HG03159 (cell line): ENCODE data around the gene C18orf63.
"Not testable (repeated sequence)": the region's sequence is repeated elsewhere in the genome, so short reads cannot be mapped to it uniquely, and the experiment has no call there.

ENCODE experiments used
- ATAC-seq: cut with Tn5 transposase; IDR thresholded peaks from one replicate; pipeline ENCODE4 v1.9.1; 2021; ENCODE audit warnings: mild to moderate bottlenecking, moderate library complexity; ENCODE audit not compliant: unreplicated experiment

Gene C18orf63

GRCh38 chr18:74286106-74286855, 29.4 kb upstream of the C18orf63 start:
- ATAC-seq = no peak

- no peak for ATAC-seq
Observed at GRCh38 chr18:74286856-74287255, 28.8 kb upstream of the C18orf63 start.

DNA sequence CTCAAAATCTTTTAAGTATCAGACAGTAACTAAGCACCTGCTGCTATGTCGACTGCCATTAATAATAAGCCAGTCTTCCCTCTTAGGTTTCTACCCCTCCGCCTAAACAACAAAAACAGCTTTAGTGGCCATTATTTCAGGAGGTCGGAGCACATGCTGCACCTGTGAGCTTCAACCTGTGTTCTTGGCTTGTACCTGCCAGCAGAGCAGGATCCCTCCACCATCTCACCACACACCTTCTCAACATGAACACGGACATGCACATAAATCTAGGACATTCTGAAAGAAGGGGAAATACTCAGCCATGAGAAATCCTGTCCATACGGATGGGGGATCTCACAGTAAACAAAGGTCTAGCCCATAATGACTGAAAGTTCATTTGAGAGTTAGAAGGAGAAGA, 27.6 kb upstream of the C18orf63 start:
- ATAC-seq = no peak

- ATAC-seq = no peak
Observed at GRCh38 chr18:74288730-74289129, 26.9 kb upstream of the C18orf63 start.

GRCh38 chr18:74289137-74289536, 26.5 kb upstream of the C18orf63 start:
- no peak for ATAC-seq

- ATAC-seq = no peak
Observed at GRCh38 chr18:74290021-74290420, 25.6 kb upstream of the C18orf63 start.

- no peak for ATAC-seq
Observed at GRCh38 chr18:74290794-74291471, 24.7 kb upstream of the C18orf63 start.

DNA sequence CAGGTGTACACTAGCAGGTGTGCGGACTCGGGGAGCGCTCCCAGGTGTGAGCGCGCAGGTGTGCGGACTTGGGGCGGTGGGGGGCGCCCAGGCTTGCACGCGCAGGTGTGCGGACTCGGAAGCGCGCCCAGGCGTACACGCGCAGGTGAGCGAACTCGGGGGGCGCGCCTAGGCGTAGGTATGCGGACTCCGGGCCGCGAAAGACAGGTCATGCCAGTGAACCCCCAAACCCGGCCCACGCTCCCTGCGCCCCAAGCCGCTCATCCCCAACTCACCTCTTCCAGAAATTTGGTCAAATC, 24.2 kb upstream of the C18orf63 start:
- ATAC-seq = no peak

DNA sequence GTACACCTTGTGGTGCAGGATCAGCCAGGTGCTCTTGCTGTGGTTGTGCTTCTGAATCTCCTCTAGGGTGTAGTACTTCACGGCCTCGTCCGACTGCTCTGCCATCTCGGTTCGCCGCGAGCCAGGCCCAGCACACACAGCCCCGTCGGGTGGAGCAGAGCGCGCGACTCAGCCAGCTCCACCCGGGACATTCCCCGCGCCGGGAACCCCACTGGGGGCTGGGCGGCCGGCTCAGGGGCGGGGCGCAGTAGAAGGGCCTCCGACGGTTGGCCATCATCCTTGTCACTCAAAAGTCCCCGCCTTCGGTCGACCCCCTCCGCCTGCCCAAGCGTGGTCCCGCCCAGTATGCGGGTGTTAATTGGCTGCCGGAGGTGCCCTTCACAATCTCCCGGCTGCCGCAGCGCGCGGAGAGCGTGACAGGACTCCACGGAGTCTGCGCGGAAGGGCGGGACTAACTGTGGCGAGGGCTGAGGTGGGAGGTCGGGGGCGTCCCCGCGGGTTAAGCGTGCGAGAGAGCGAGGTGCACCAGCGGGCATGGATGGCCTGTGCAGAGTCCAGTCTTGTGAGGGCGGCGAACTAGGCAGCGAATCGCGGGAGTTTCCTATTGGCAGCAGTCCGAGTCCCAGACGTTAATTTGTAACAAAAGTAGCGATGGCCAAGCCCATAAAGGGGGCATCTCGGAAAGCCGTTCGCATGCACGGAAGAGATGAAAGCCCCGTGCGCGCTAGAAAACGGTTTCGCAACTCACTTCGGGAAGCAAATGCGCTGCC, 23.7 kb upstream of the C18orf63 start, which contains the start of gene CYB5A:
CYB5A (minus strand) TSS at position 193 of the 770 bp plus-strand sequence; CDS start at position 105, 88 bp downstream.
- peak; percentile 100 for ATAC-seq

- no peak for ATAC-seq
Observed at GRCh38 chr18:74292541-74292858, 23.1 kb upstream of the C18orf63 start.

GRCh38 chr18:74292982-74293381, 22.7 kb upstream of the C18orf63 start:
- not testable (repeated sequence) for ATAC-seq

GRCh38 chr18:74294526-74294925, 21.1 kb upstream of the C18orf63 start:
- no peak for ATAC-seq

GRCh38 chr18:74299162-74299561, 16.5 kb upstream of the C18orf63 start:
- no peak for ATAC-seq

DNA sequence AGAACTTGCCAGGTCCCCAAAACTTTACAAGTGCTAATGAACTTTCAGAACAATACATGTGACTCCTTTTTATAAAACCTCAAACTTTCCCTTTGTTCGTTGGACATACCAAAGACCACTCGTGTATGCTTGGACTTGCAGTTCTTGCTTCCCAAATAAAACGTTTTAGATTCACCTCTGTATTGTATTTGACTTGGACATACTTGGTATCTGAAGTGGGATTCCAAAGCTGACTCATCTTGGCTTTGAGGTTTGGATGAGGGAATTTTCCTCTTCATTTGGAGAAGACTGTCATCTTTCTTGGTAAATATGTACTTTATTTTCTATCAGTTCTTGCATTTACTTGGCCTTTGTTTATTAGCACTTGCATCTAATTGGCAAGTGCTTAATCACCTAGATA, 15.9 kb upstream of the C18orf63 start:
- ATAC-seq = no peak

- ATAC-seq = no peak
Observed at GRCh38 chr18:74303306-74303705, 12.3 kb upstream of the C18orf63 start.

GRCh38 chr18:74303936-74304335, 11.7 kb upstream of the C18orf63 start:
- ATAC-seq = no peak

GRCh38 chr18:74310411-74310810, 5.2 kb upstream of the C18orf63 start:
- peak; percentile 57 for ATAC-seq

- ATAC-seq = no peak
Observed at GRCh38 chr18:74311000-74311399, 4.6 kb upstream of the C18orf63 start.

DNA sequence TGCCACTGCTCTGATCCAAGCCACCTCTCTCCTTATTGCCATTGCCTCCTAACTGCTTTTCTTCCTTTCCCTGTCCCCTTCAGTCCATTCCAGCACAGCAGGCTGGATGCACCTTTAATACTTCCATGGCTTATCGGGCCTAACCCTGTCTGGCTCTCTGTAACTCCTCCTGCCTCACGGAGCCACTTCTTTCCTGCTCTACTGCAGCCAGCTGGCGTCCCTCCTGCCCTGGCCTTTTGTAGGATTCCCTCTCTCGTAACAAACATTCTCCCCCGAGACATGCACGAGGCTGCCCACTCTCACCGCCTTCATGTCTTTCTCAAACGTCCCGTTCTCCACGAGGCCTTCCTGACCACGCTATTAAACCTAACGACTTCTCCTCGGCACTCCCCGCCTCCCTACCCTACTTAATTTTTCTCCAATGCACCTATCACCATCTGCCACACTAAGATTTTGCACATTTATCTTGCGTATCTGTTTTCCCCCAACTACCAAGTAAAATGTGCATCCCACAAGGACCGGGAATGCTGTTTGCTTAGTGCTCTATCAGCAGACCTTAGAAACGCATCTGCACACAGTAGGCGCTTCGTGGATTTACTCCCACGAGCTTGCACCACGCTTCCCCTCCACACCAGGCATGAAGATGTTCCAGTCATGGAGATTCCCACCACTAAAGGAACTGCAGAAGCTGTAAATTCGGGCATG, 728 bp upstream of the C18orf63 start:
- no peak for ATAC-seq

DNA sequence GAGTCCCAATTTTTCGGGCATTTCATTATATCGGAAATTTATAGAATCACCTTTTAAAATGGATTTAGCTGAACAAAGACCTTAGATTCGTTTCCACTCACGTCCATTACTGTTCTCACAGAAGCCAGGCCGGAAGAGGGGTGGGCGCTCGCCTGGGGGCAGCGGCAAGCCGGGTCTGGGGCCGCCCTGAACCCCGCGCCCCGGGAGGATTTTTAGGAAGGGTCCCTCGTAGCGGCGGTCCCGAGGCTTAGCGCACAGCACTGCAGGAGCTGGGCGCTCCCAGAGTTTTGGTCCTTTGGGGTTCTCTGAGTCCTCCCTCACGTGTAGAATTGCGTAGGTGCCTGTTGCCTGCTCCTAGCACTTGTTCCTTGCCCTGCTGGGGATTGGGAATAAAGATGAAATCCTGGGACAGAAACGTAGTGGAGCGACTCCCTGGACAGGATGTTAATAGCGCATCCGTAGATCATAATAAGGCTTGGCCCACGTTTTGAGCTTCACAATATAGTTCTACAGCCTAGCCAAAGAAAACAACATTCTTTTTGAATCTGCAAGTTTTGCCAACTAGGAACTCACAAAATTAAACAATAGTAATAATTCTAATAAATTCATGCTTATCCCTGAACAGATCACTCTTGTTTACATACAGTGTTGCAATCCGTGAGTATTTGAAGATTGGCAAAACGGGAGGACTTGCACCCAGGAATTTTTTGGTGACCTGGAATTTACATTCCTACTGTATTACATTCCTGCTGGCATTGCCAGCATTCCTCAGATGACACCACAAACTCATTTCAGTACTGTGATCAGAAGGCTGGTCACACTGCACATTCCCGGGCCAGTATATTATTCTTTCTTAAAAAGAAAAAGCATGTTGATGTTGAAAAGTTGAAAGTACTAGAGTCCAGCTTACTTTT, 875 bp downstream of the C18orf63 start:
- ATAC-seq = no peak
